Measurements from ENCODE around the gene SPPL3.

Gene SPPL3

DNA sequence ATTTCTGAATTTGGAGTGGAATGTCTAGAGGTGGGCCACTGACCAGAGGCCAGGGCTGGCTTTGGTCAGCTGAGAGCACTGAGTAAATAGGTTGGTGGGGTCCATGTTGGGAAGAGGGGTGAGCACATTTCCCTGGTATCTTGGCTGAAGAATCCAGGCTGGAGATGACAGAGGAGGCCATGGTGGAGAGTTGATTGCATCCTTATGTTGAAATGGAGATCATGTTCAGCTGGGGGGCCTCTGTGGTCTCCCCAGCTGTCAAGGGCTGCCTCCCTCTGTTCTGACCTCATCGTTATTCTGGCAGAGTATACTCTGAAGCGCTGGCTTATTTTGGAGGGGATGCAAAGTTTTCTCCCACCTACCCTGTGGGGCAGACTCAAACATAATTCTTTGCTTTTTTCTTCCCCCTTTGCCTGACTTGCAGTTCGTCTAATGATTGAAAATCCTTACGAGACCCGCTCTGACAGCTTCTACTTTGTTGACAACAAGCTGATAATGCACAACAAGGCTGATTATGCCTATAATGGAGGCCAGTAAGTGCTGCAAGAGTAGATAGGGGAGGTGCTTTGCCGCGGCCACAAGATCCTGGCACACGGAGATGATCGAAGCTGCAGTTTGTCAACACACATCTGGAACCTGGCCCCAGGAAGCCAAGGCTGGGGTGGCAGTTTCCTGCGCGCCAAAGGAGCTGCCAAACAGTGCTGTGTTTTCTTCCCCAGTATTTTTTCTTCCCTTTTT, 184.5 kb downstream of the SPPL3 start:
- Mint-ChIP-seq H3K27me3 (ENCODE audit: low read depth) (no peaks in the 10 kb centered on the region), H3K27ac (peak overlapping the region; percentile 16), H3K36me3 (ENCODE audit: low read depth) (peaks cover 53% of the 10 kb centered on the region), H3K4me1 (ENCODE audit: low read depth) (peaks cover 14% of the 10 kb centered on the region), H3K9me3 (no peaks in the 10 kb centered on the region), H3K4me3 (no peak overlapping the region)
- DNase-seq (ENCODE audit: low spot score), result no peak

DNA sequence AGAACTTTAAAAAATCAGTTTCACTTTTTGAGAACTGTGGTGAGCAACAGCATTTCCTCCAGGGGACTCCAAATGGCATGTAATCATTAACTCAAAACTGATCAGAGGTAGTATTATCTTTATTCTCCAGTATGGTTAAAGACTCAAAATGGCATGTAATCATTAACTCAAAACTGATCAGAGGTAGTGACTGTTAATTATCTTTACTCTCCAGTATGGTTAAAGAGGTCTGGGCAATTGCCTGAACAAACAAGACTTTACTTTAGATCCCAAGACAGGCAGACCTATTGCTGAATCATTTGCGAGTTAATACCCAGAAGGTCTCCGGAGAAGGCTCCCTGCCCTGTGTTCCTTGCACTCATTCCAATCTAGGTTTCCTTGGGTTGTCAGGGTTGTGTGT, 185.1 kb downstream of the SPPL3 start:
- no peak overlapping the region for H3K27ac Mint-ChIP-seq
- no peaks in the 10 kb centered on the region for H3K9me3 Mint-ChIP-seq
- peaks cover 13% of the 10 kb centered on the region for H3K4me1 Mint-ChIP-seq (ENCODE audit: low read depth)
- no peak for DNase-seq (ENCODE audit: low spot score)
- peaks cover 58% of the 10 kb centered on the region for H3K36me3 Mint-ChIP-seq (ENCODE audit: low read depth)
- no peaks in the 10 kb centered on the region for H3K27me3 Mint-ChIP-seq (ENCODE audit: low read depth)
- no peak overlapping the region for H3K4me3 Mint-ChIP-seq

DNA sequence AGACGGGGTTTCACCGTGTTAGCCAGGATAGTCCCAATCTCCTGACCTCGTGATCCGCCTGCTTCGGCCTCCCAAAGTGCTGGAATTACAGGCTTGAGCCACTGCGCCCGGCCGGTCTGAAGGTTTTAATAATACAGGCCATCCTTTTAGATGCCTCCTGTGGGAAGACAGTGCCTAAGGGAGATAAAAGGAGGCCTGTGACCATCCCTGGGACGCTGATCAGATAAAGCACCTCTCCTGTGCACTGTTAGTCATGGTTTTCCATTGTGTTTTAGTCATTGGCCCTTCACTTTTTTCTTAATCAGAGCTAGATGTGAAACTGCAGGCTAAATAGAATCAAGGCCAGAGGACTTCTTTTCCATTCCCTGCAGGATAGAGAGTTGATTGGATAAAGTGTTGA, 186.1 kb downstream of the SPPL3 start:
- H3K36me3 Mint-ChIP-seq (ENCODE audit: low read depth), result peaks cover 62% of the 10 kb centered on the region
- DNase-seq (ENCODE audit: low spot score), result no peak
- H3K27me3 Mint-ChIP-seq (ENCODE audit: low read depth), result no peaks in the 10 kb centered on the region
- no peak overlapping the region for H3K4me3 Mint-ChIP-seq
- H3K27ac Mint-ChIP-seq, result peak overlapping the region; percentile 55
- peaks cover 20% of the 10 kb centered on the region for H3K4me1 Mint-ChIP-seq (ENCODE audit: low read depth)
- H3K9me3 Mint-ChIP-seq, result no peaks in the 10 kb centered on the region

DNA sequence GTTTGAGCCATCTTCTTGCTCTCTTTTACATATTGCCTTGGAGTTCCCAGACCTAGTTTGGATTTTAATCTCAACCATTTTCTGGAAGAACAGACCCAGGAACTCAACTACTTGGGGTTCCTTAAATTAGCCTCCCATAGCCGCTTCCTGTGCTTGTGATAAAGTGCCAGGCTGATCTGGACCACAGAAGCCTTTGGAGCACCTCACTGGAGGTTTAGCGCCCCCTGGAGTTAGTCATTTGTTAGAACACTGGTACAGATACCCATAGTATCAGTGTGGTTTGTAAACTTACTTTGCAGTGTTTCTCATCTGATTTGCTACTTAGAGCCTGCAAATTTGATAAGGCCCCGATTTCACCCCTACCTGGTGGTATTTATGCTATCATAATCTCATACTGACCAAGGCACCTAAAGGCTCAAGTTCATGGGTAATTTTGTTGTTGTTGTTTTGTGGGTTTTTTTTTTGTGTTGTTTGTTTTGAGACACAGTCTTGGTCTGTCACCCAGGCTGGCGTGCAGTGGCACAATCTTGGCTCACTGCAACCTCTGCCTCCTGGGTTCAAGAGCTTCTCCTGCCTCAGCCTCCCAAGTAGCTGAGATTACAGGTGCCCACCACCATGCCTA, 190.2 kb downstream of the SPPL3 start:
- peaks cover 36% of the 10 kb centered on the region for H3K4me1 Mint-ChIP-seq (ENCODE audit: low read depth)
- H3K9me3 Mint-ChIP-seq, result no peaks in the 10 kb centered on the region
- H3K27me3 Mint-ChIP-seq (ENCODE audit: low read depth), result no peaks in the 10 kb centered on the region
- DNase-seq (ENCODE audit: low spot score), result peak; percentile 69
- H3K36me3 Mint-ChIP-seq (ENCODE audit: low read depth), result peaks cover 37% of the 10 kb centered on the region
- H3K27ac Mint-ChIP-seq, result no peak overlapping the region
- no peak overlapping the region for H3K4me3 Mint-ChIP-seq

DNA sequence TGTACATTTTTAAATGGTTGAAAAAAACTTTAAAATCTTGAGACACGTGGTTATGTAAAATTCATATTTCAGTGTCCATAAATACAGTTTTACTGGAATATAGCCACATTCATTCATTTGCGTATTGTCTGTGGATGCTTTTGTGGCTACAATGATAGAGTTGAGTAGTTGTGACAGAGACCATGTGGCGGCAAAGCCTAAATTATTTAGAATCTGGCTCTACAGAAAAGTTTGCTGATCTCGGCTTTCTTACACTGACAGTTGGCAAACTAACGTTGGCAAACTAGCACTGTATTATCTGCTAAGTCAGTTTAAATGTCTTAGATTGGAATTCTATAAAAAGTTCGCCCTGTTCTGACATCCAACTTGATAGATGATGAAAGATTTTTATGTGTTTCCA, 191.5 kb downstream of the SPPL3 start:
- no peak for DNase-seq (ENCODE audit: low spot score)
- Mint-ChIP-seq H3K4me3 (peak overlapping the region; percentile 93), H3K9me3 (no peaks in the 10 kb centered on the region), H3K27ac (no peak overlapping the region), H3K27me3 (ENCODE audit: low read depth) (no peaks in the 10 kb centered on the region), H3K4me1 (ENCODE audit: low read depth) (peaks cover 29% of the 10 kb centered on the region), H3K36me3 (ENCODE audit: low read depth) (peaks cover 28% of the 10 kb centered on the region)

Data from T-helper 2 cell treated with Interferon-gamma antibody and Interleukin-4, amounts not matched to agents 5 μg/mL and 100 μg/mL, for 36 hours (primary cell).